HG03039 (cell line): ENCODE results near the gene HMGXB4.

ENCODE experiments used
- ATAC-seq: cut with Tn5 transposase; IDR thresholded peaks from one replicate; pipeline ENCODE4 v1.9.1; 2021; ENCODE audit warnings: mild to moderate bottlenecking, moderate library complexity; ENCODE audit not compliant: unreplicated experiment

Gene HMGXB4

DNA sequence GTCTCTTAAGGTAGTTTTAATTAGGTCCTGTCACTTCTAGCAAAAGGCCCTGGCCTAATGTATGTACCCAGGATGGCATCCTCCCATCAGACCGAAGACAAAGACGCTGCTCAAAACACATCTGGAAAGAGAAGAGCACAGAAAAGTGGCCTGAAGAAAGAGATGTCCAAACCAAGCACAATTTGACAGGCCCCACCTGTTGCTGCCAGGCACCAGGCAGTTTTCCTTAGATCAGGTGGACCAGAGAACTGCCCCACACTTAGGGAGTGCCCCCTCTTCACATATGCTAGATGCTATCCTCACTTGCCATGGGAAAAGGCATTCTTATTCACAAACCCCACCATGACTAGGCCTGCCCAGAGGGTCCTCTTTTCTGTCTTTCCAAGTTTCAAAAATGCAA is 3.3 kb upstream of the HMGXB4 start:
- no peak for ATAC-seq

- no peak for ATAC-seq
Observed at GRCh38 chr22:35257002-35257320, 332 bp upstream of the HMGXB4 start.

- no peak for ATAC-seq
Observed at GRCh38 chr22:35258191-35258988, 1.1 kb downstream of the HMGXB4 start.

GRCh38 chr22:35264986-35265385 is 7.7 kb downstream of the HMGXB4 start:
- ATAC-seq: no peak

GRCh38 chr22:35266277-35266676 is 9.0 kb downstream of the HMGXB4 start:
- no peak for ATAC-seq

- ATAC-seq: no peak
Observed at GRCh38 chr22:35269630-35270029, 12.3 kb downstream of the HMGXB4 start.

GRCh38 chr22:35274154-35274871 is 17.0 kb downstream of the HMGXB4 start:
- no peak for ATAC-seq

GRCh38 chr22:35275580-35275979 is 18.3 kb downstream of the HMGXB4 start:
- ATAC-seq: no peak

DNA sequence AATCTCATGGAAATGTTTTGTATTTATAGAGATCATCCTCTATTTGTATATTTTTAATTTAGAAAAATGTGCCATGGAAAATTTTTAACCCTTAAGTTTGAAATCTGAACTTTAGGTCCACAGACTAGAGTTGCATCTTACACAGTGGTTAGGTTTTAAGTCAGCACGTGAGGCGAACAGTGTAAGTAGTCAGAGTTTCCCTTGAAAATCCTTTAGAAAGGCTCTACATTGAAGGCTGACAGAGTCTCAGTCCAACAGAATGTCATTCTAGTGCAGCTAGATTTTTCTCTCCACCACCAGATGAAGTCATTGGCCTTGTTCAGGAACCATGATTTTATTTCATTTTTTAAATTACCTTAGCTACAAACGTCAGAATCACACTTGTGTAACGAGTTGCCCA is 18.7 kb downstream of the HMGXB4 start:
- ATAC-seq: no peak

GRCh38 chr22:35288116-35288515 is 30.8 kb downstream of the HMGXB4 start:
- ATAC-seq: no peak

- ATAC-seq: no peak
Observed at GRCh38 chr22:35292786-35293185, 35.5 kb downstream of the HMGXB4 start.

DNA sequence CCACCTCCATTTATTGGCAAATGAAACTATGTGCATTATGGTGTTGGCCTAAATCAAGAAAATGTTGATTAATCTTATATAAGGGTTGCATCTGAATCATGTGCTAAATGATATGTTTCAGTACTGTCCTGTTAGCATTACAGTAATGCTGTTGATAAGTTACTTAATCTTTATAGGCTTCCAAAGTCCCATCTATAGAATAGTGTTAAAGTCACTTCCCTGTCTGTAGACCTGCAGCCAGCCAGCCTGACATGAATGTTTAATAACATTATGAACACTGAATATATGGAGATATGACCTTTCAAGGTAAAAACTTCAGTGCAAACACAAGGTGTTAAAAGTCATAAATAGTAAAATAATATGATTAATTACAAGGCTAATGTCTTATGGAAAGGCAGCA is 38.8 kb downstream of the HMGXB4 start:
- ATAC-seq: no peak

GRCh38 chr22:35299217-35299672 is 42.0 kb downstream of the HMGXB4 start:
- ATAC-seq: no peak

- ATAC-seq: peak; percentile 92
Observed at GRCh38 chr22:35299673-35300499, 42.6 kb downstream of the HMGXB4 start, which contains the start of gene TOM1. TOM1 (plus strand) TSS chr22:35299894; CDS start chr22:35299929, 35 bp downstream.

DNA sequence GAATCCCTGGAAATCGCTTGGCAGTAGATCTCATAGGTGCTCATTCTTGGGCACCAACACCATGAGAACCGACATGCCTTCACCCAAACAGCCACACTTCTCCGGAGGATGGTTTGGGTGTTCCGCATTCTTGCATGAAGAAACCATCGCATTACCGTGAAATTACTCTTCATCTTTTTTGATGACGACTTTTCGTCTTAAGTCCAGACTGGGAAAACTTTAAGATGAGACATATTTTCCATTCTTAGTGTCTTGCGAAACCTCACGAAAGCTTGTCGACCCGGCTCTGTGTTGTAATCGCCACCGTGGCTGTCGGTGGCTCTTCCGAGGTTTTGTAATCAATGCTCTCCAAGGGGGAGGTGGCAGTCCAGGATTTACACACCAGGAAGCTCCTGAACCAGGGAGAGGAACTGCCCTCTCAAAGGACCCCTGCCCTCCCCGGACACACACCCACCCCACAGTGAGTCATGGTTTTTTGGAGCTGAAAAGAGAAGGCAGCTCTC is 44.1 kb downstream of the HMGXB4 start:
- ATAC-seq: no peak

- ATAC-seq: no peak
Observed at GRCh38 chr22:35303029-35303624, 45.8 kb downstream of the HMGXB4 start.

GRCh38 chr22:35305525-35306070 is 48.3 kb downstream of the HMGXB4 start:
- ATAC-seq: no peak

GRCh38 chr22:35306350-35306967 is 49.2 kb downstream of the HMGXB4 start:
- ATAC-seq: no peak

GRCh38 chr22:35307372-35307771 is 50.1 kb downstream of the HMGXB4 start:
- ATAC-seq: no peak

GRCh38 chr22:35307892-35308291 is 50.6 kb downstream of the HMGXB4 start:
- ATAC-seq: no peak
